NB4 (cell line): ENCODE measurements around the gene GRIK1.

Source experiments
- MYC ChIP-seq: IDR thresholded peaks from 2 replicates; pipeline ENCODE4 v1.6.1; 2011; ENCODE audit warnings: low read depth, low read length
- POLR2A ChIP-seq: IDR thresholded peaks from 2 replicates; pipeline ENCODE4 v1.6.1; 2011; ENCODE audit warnings: mild to moderate bottlenecking; ENCODE audit not compliant: insufficient read length; ENCODE audit errors: extremely low read depth
- TF ChIP-seq, protein P1 (sequence below): IDR thresholded peaks from one replicate; pipeline ENCODE4 v1.5.1; 2012; ENCODE audit warnings: low read depth, low read length

GRCh38 chr21:29751473-29752185 is 188.2 kb downstream of the GRIK1 start:
- TF ChIP-seq, protein P1, sequence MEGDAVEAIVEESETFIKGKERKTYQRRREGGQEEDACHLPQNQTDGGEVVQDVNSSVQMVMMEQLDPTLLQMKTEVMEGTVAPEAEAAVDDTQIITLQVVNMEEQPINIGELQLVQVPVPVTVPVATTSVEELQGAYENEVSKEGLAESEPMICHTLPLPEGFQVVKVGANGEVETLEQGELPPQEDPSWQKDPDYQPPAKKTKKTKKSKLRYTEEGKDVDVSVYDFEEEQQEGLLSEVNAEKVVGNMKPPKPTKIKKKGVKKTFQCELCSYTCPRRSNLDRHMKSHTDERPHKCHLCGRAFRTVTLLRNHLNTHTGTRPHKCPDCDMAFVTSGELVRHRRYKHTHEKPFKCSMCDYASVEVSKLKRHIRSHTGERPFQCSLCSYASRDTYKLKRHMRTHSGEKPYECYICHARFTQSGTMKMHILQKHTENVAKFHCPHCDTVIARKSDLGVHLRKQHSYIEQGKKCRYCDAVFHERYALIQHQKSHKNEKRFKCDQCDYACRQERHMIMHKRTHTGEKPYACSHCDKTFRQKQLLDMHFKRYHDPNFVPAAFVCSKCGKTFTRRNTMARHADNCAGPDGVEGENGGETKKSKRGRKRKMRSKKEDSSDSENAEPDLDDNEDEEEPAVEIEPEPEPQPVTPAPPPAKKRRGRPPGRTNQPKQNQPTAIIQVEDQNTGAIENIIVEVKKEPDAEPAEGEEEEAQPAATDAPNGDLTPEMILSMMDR, result no peak
- TF ChIP-seq MYC (no peak), POLR2A (no peak)
